Neural progenitor cell (in vitro differentiated cells): ENCODE measurements around the gene ACBD3. TPM values are rescaled to one million over a fixed set of nuclear protein-coding genes. Genes with fewer than 3 reads are reported as not detected.
A peak's percentile ranks its signal among the peaks of the same experiment; 100 is the strongest.

Experiments
- DNase-seq: peaks from one replicate; pipeline ENCODE4 v3.0.0-alpha.2; 2016; ENCODE audit warnings: low spot score
- H2AFZ ChIP-seq: fragments of 200-600 bp; sonication (generic); replicated peaks from 2 replicates; pipeline ENCODE4 v1.6.1; 2016; ENCODE audit warnings: antibody characterized with exemption
- H3F3A ChIP-seq: fragments of 200-600 bp; sonication (generic); 2 replicates; pipeline ENCODE4 v1.6.1; 2016; ENCODE audit warnings: antibody characterized with exemption, low read depth
- H3K27ac ChIP-seq: fragments of 200-600 bp; sonication (generic); 2 replicates; pipeline ENCODE4 v1.5.1; 2016; ENCODE audit warnings: mild to moderate bottlenecking
- H3K27me3 ChIP-seq: fragments of 200-600 bp; sonication (generic); 2 replicates; pipeline ENCODE4 v1.6.1; 2016; ENCODE audit warnings: mild to moderate bottlenecking, moderate library complexity
- H3K36me3 ChIP-seq: fragments of 200-600 bp; sonication (generic); 2 replicates; pipeline ENCODE4 v1.5.1; 2016
- H3K4me1 ChIP-seq: fragments of 200-600 bp; sonication (generic); 2 replicates; pipeline ENCODE4 v1.6.1; 2016; ENCODE audit warnings: mixed run types
- H3K4me2 ChIP-seq: fragments of 200-600 bp; sonication (generic); 2 replicates; pipeline ENCODE4 v1.6.1; 2016
- H3K4me3 ChIP-seq: fragments of 200-600 bp; sonication (generic); 2 replicates; pipeline ENCODE4 v1.5.1; 2016
- H3K79me2 ChIP-seq: fragments of 200-600 bp; sonication (generic); 2 replicates; pipeline ENCODE4 v1.6.1; 2016; ENCODE audit warnings: low read depth
- H3K9ac ChIP-seq: fragments of 200-600 bp; sonication (generic); 2 replicates; pipeline ENCODE4 v1.6.1; 2016
- H3K9me3 ChIP-seq: fragments of 200-600 bp; sonication (generic); 2 replicates; pipeline ENCODE4 v1.5.1; 2016; ENCODE audit warnings: low read depth
- H4K20me1 ChIP-seq: fragments of 200-600 bp; sonication (generic); 2 replicates; pipeline ENCODE4 v1.6.1; 2016; ENCODE audit warnings: low read depth
- H3K27ac Mint-ChIP-seq: 3 replicates; pipeline ENCODE4 v1.8.0; 2021; ENCODE audit warnings: mixed read lengths
- H3K27me3 Mint-ChIP-seq: 2 replicates; pipeline ENCODE4 v1.8.0; 2022; ENCODE audit warnings: low read depth, mild to moderate bottlenecking, inconsistent platforms, moderate library complexity, mixed read lengths; ENCODE audit not compliant: insufficient read depth
- H3K36me3 Mint-ChIP-seq: 3 replicates; pipeline ENCODE4 v1.8.0; 2021; ENCODE audit warnings: mixed read lengths
- H3K4me1 Mint-ChIP-seq: 3 replicates; pipeline ENCODE4 v1.8.0; 2021; ENCODE audit warnings: mixed read lengths
- H3K4me3 Mint-ChIP-seq: 3 replicates; pipeline ENCODE4 v1.8.0; 2021; ENCODE audit warnings: mild to moderate bottlenecking, moderate library complexity, mixed read lengths
- H3K9me3 Mint-ChIP-seq: 3 replicates; pipeline ENCODE4 v1.8.0; 2020; ENCODE audit warnings: mixed read lengths
- CTCF ChIP-seq: fragments of 200-600 bp; sonication (generic); IDR thresholded peaks from 2 replicates; pipeline ENCODE4 v1.5.1; 2017; ENCODE audit warnings: antibody characterized with exemption, mild to moderate bottlenecking
- EZH2 ChIP-seq: fragments of 200-600 bp; sonication (generic); IDR thresholded peaks from 2 replicates; pipeline ENCODE4 v1.6.1; 2017; ENCODE audit warnings: antibody characterized with exemption, mild to moderate bottlenecking, moderate library complexity
- EZH2phosphoT487 ChIP-seq: fragments of 200-600 bp; sonication (generic); IDR thresholded peaks from 2 replicates; pipeline ENCODE4 v1.6.1; 2017; ENCODE audit warnings: antibody characterized with exemption
- total RNA-seq: library from RNA; depleted of rRNA; stranded (reverse); fragments of >200 nt; gene quantifications from 2 replicates; pipeline ENCODE4 v1.2.3, GENCODE V29; 2015; ENCODE audit warnings: low replicate concordance

The ACBD3 gene
- total RNA-seq, 1 donor from 2014 or later = 32.3 TPM

- H3K27me3 ChIP-seq = peaks cover 20% of the 10 kb centered on the region
- peak overlapping the region; percentile 80 for H3K4me3 ChIP-seq
- peak; percentile 93 for DNase-seq
- peak overlapping the region; percentile 66 for H2AFZ ChIP-seq
- H3K9me3 ChIP-seq = no peaks in the 10 kb centered on the region
- H3F3A ChIP-seq = peaks cover 65% of the 10 kb centered on the region
- Mint-ChIP-seq H3K27ac (peak overlapping the region; percentile 89), H3K9me3 (no peaks in the 10 kb centered on the region), H3K4me1 (peaks cover 36% of the 10 kb centered on the region), H3K27me3 (peaks cover 12% of the 10 kb centered on the region), H3K4me3 (peak overlapping the region; percentile 96), H3K36me3 (no peaks in the 10 kb centered on the region)
- peaks cover 5% of the 10 kb centered on the region for H4K20me1 ChIP-seq
- H3K4me2 ChIP-seq = peak overlapping the region; percentile 74
- H3K9ac ChIP-seq = no peak overlapping the region
- H3K36me3 ChIP-seq = no peaks in the 10 kb centered on the region
- no peak overlapping the region for H3K27ac ChIP-seq
- H3K79me2 ChIP-seq = no peaks in the 10 kb centered on the region
- H3K4me1 ChIP-seq = peaks cover 36% of the 10 kb centered on the region
- TF ChIP-seq CTCF (no peak), EZH2phosphoT487 (no peak), EZH2 (no peak)
Observed at GRCh38 chr1:226109829-226110248, 76.7 kb downstream of the ACBD3 start.

- Histone ChIP-seq H3K9me3 (no peaks in the 10 kb centered on the region), H3K9ac (no peak overlapping the region), H3K27me3 (peaks cover 20% of the 10 kb centered on the region), H3K27ac (no peak overlapping the region), H3F3A (peaks cover 69% of the 10 kb centered on the region), H4K20me1 (peaks cover 5% of the 10 kb centered on the region), H2AFZ (no peak overlapping the region), H3K36me3 (no peaks in the 10 kb centered on the region), H3K4me2 (peak overlapping the region; percentile 74), H3K4me1 (peaks cover 36% of the 10 kb centered on the region), H3K79me2 (no peaks in the 10 kb centered on the region), H3K4me3 (peak overlapping the region; percentile 80)
- DNase-seq = no peak
- Mint-ChIP-seq H3K27me3 (peaks cover 13% of the 10 kb centered on the region), H3K9me3 (no peaks in the 10 kb centered on the region), H3K4me1 (peaks cover 43% of the 10 kb centered on the region), H3K4me3 (peak overlapping the region; percentile 96), H3K36me3 (no peaks in the 10 kb centered on the region), H3K27ac (peak overlapping the region; percentile 89)
- no peak for TF ChIP-seq EZH2phosphoT487
- no peak for TF ChIP-seq EZH2
- TF ChIP-seq CTCF = no peak
Observed at GRCh38 chr1:226108935-226109828, 77.4 kb downstream of the ACBD3 start.

- TF ChIP-seq EZH2 (no peak), EZH2phosphoT487 (no peak), CTCF (no peak)
- H2AFZ ChIP-seq = no peak overlapping the region
- H3K4me1 Mint-ChIP-seq = peaks cover 45% of the 10 kb centered on the region
Observed at GRCh38 chr1:226107471-226108460, 78.8 kb downstream of the ACBD3 start.

More at GRCh38 chr1:226107471-226108460, 78.8 kb downstream of the ACBD3 start:
- H3K9me3 ChIP-seq = no peaks in the 10 kb centered on the region
- no peaks in the 10 kb centered on the region for H3K79me2 ChIP-seq
- H4K20me1 ChIP-seq = peaks cover 5% of the 10 kb centered on the region
- peaks cover 20% of the 10 kb centered on the region for H3K27me3 ChIP-seq
- H3K9me3 Mint-ChIP-seq = no peaks in the 10 kb centered on the region
- peak overlapping the region; percentile 27 for H3K4me2 ChIP-seq
- H3K9ac ChIP-seq = no peak overlapping the region
- peaks cover 60% of the 10 kb centered on the region for H3F3A ChIP-seq
- H3K36me3 Mint-ChIP-seq = no peaks in the 10 kb centered on the region
- H3K36me3 ChIP-seq = no peaks in the 10 kb centered on the region
- no peak overlapping the region for H3K27ac ChIP-seq
- H3K4me3 Mint-ChIP-seq = peak overlapping the region; percentile 17
- no peak overlapping the region for H3K4me3 ChIP-seq
- H3K27me3 Mint-ChIP-seq = peaks cover 15% of the 10 kb centered on the region
- DNase-seq = no peak
- peak overlapping the region; percentile 10 for H3K27ac Mint-ChIP-seq
- peaks cover 36% of the 10 kb centered on the region for H3K4me1 ChIP-seq
